GM06990 (cell line): ENCODE measurements around the gene CELF5.

Source experiments
- DNase-seq: peaks from one replicate; pipeline ENCODE4 v3.0.0-alpha.2; 2011; ENCODE audit not compliant: insufficient read length; ENCODE audit errors: extremely low read depth
- H3K27me3 ChIP-seq: replicated peaks from 2 replicates; pipeline ENCODE4 v1.6.0; 2011; ENCODE audit warnings: low read length; ENCODE audit not compliant: control insufficient read depth, insufficient read depth
- H3K36me3 ChIP-seq: 2 replicates; pipeline ENCODE4 v1.5.1; 2011; ENCODE audit warnings: low read length; ENCODE audit not compliant: control insufficient read depth, insufficient read depth
- H3K4me3 ChIP-seq: replicated peaks from 2 replicates; pipeline ENCODE4 v1.5.1; 2011; ENCODE audit warnings: low read depth, mild to moderate bottlenecking, control low read depth, low read length
- CTCF ChIP-seq: IDR thresholded peaks from 2 replicates; pipeline ENCODE4 v1.5.1; 2011; ENCODE audit warnings: low read length, control low read depth, mild to moderate bottlenecking, inconsistent platforms; ENCODE audit not compliant: insufficient read depth, poor library complexity, severe bottlenecking

The CELF5 gene

GRCh38 chr19:3293560-3293959 lies 69.1 kb downstream of the CELF5 start:
- no peak for TF ChIP-seq CTCF
- no peak overlapping the region for H3K4me3 ChIP-seq
- no peaks in the 10 kb centered on the region for H3K36me3 ChIP-seq
- no peak for DNase-seq
- no peaks in the 10 kb centered on the region; the same call in 1 of the 2 replicates for H3K27me3 ChIP-seq

- no peak for TF ChIP-seq CTCF
- Histone ChIP-seq H3K36me3 (no peaks in the 10 kb centered on the region), H3K27me3 (no peaks in the 10 kb centered on the region; the same call in 1 of the 2 replicates), H3K4me3 (no peak overlapping the region)
- no peak for DNase-seq
Observed at GRCh38 chr19:3294080-3294850, 69.8 kb downstream of the CELF5 start.

GRCh38 chr19:3295581-3295980 lies 71.1 kb downstream of the CELF5 start:
- no peaks in the 10 kb centered on the region for H3K36me3 ChIP-seq
- no peaks in the 10 kb centered on the region; the same call in 1 of the 2 replicates for H3K27me3 ChIP-seq
- no peak for TF ChIP-seq CTCF
- DNase-seq: no peak
- no peak overlapping the region for H3K4me3 ChIP-seq

- TF ChIP-seq CTCF: no peak
- H3K36me3 ChIP-seq: no peaks in the 10 kb centered on the region
- no peak overlapping the region for H3K4me3 ChIP-seq
- no peak for DNase-seq
- no peaks in the 10 kb centered on the region; the same call in 1 of the 2 replicates for H3K27me3 ChIP-seq
Observed at GRCh38 chr19:3296034-3296433, 71.6 kb downstream of the CELF5 start.

- DNase-seq: no peak
- Histone ChIP-seq H3K4me3 (no peak overlapping the region), H3K36me3 (no peaks in the 10 kb centered on the region), H3K27me3 (no peaks in the 10 kb centered on the region; the same call in 1 of the 2 replicates)
- no peak for TF ChIP-seq CTCF
Observed at GRCh38 chr19:3296446-3296845, 72.0 kb downstream of the CELF5 start.
